Osteoblast (primary cell): ENCODE measurements around the gene SLC43A3. TPM values are rescaled to one million over a fixed set of nuclear protein-coding genes. Genes with fewer than 3 reads are reported as not detected.
"Not testable (repeated sequence)": the region's sequence is repeated elsewhere in the genome, so short reads cannot be mapped to it uniquely, and the experiment has no call there.

Source experiments
- DNase-seq: peaks from one replicate; pipeline ENCODE4 v3.0.0; 2011; ENCODE audit warnings: low spot score, mixed read lengths; ENCODE audit not compliant: insufficient read length; ENCODE audit errors: missing footprints
- H2AFZ ChIP-seq: 2 replicates; pipeline ENCODE4 v1.6.0; 2011; ENCODE audit warnings: mild to moderate bottlenecking, low read length
- H3K27ac ChIP-seq: 2 replicates; pipeline ENCODE4 v1.5.1; 2011; ENCODE audit warnings: mild to moderate bottlenecking, low read depth, low read length, moderate library complexity
- H3K27me3 ChIP-seq: 2 replicates; pipeline ENCODE4 v1.6.0; 2012; ENCODE audit warnings: mild to moderate bottlenecking, control low read depth, inconsistent platforms, low read length, moderate library complexity; ENCODE audit not compliant: insufficient read depth
- H3K36me3 ChIP-seq: 2 replicates; pipeline ENCODE4 v1.5.1; 2011; ENCODE audit warnings: mild to moderate bottlenecking, low read length, control low read depth, moderate library complexity; ENCODE audit not compliant: insufficient read depth
- H3K4me1 ChIP-seq: 2 replicates; pipeline ENCODE4 v1.5.1; 2011; ENCODE audit warnings: mild to moderate bottlenecking, low read length, control low read depth, moderate library complexity; ENCODE audit not compliant: insufficient read depth
- H3K4me2 ChIP-seq: 2 replicates; pipeline ENCODE4 v1.6.0; 2011; ENCODE audit warnings: mild to moderate bottlenecking, low read length; ENCODE audit not compliant: insufficient read depth
- H3K4me3 ChIP-seq: fragments of 200-600 bp; sonication (generic); 3 replicates; pipeline ENCODE4 v1.5.1; 2012; ENCODE audit warnings: mild to moderate bottlenecking, low read length, inconsistent platforms; ENCODE audit not compliant: insufficient read depth
- H3K79me2 ChIP-seq: 2 replicates; pipeline ENCODE4 v1.6.0; 2012; ENCODE audit warnings: mild to moderate bottlenecking, low read length, control low read depth, inconsistent platforms; ENCODE audit not compliant: insufficient read depth
- H3K9me3 ChIP-seq: 2 replicates; pipeline ENCODE4 v1.5.1; 2011; ENCODE audit warnings: low read depth, low read length, control low read depth
- H4K20me1 ChIP-seq: 2 replicates; pipeline ENCODE4 v1.6.0; 2012; ENCODE audit warnings: mild to moderate bottlenecking, low read length, control low read depth; ENCODE audit not compliant: insufficient read depth
- CTCF ChIP-seq: IDR thresholded peaks from 2 replicates; pipeline ENCODE4 v1.5.1; 2011; ENCODE audit warnings: mild to moderate bottlenecking, low read depth, low read length, moderate library complexity; ENCODE audit errors: extremely low read depth
- total RNA-seq: library from RNA; depleted of rRNA; stranded (reverse); fragments of >200 nt; gene quantifications from 2 replicates; pipeline ENCODE4 v1.2.3, GENCODE V29; 2012

Gene SLC43A3
- total RNA-seq, 1 donor, result 51.4 TPM

- TF ChIP-seq CTCF, result no peak
- Histone ChIP-seq H3K36me3 (no peaks in the 10 kb centered on the region), H3K4me3 (no peak overlapping the region)
Measured at GRCh38 chr11:57363131-57364080, 63.5 kb downstream of the SLC43A3 start.

GRCh38 chr11:57361926-57362325 is 65.0 kb downstream of the SLC43A3 start:
- no peaks in the 10 kb centered on the region for H4K20me1 ChIP-seq
- H3K9me3 ChIP-seq, result no peaks in the 10 kb centered on the region
- H3K4me2 ChIP-seq, result no peak overlapping the region
- H3K27me3 ChIP-seq, result peaks cover 7% of the 10 kb centered on the region
- no peaks in the 10 kb centered on the region for H3K36me3 ChIP-seq
- DNase-seq, result no peak
- no peaks in the 10 kb centered on the region for H3K79me2 ChIP-seq
- no peaks in the 10 kb centered on the region for H3K4me1 ChIP-seq
- H3K27ac ChIP-seq, result no peak overlapping the region
- TF ChIP-seq CTCF, result no peak
- no peak overlapping the region for H3K4me3 ChIP-seq
- H2AFZ ChIP-seq, result no peak overlapping the region

More at GRCh38 chr11:57363131-57364080, 63.5 kb downstream of the SLC43A3 start:
- Histone ChIP-seq H4K20me1 (no peaks in the 10 kb centered on the region), H3K9me3 (no peaks in the 10 kb centered on the region), H3K4me1 (no peaks in the 10 kb centered on the region), H3K27ac (no peak overlapping the region), H3K4me2 (no peak overlapping the region), H3K27me3 (peaks cover 7% of the 10 kb centered on the region), H3K79me2 (no peaks in the 10 kb centered on the region), H2AFZ (no peak overlapping the region)
- no peak for DNase-seq

- H3K9me3 ChIP-seq, H3K4me1 ChIP-seq, DNase-seq, H3K79me2 ChIP-seq, H3K4me3 ChIP-seq, H4K20me1 ChIP-seq, H3K36me3 ChIP-seq, H3K27ac ChIP-seq, H2AFZ ChIP-seq, H3K4me2 ChIP-seq: not testable (repeated sequence)
- peaks cover 10% of the 10 kb centered on the region for H3K27me3 ChIP-seq
Measured at GRCh38 chr11:57361420-57361819, 65.5 kb downstream of the SLC43A3 start.

- H3K36me3 ChIP-seq, result no peaks in the 10 kb centered on the region
- DNase-seq, result no peak
- no peak overlapping the region for H3K4me2 ChIP-seq
- no peaks in the 10 kb centered on the region for H3K79me2 ChIP-seq
- H3K27me3 ChIP-seq, result peaks cover 10% of the 10 kb centered on the region
- no peak overlapping the region for H2AFZ ChIP-seq
- no peak overlapping the region for H3K27ac ChIP-seq
- no peaks in the 10 kb centered on the region for H3K4me1 ChIP-seq
- no peaks in the 10 kb centered on the region for H4K20me1 ChIP-seq
- no peak for TF ChIP-seq CTCF
- no peak overlapping the region for H3K4me3 ChIP-seq
- H3K9me3 ChIP-seq, result no peaks in the 10 kb centered on the region
Measured at GRCh38 chr11:57360991-57361390, 65.9 kb downstream of the SLC43A3 start.
